MCF 10A (cell line): ENCODE measurements around the gene TSC22D3. TPM values are rescaled to one million over a fixed set of nuclear protein-coding genes. Genes with fewer than 3 reads are reported as not detected.

Experiments used
- BruUV-seq: library from RNA; stranded (reverse); fragments of 400-500 nt; replicated peaks from 2 replicates; lab custom pipeline; 2021; lab: Mats Ljungman, UMichigan
- CTCF ChIA-PET: fragments of 300-600 bp; sonication (Branson Sonifier 250); formaldehyde crosslinking; extraction: SDS; loops from one replicate; lab custom pipeline; 2021; ENCODE audit warnings: antibody characterized with exemption, inconsistent platforms; lab: Yijun Ruan, JAX
- POLR2A ChIA-PET: fragments of 300-600, 350-650 bp; sonication (Branson Sonifier 250); formaldehyde crosslinking; extraction: SDS; loops from one replicate; lab custom pipeline; 2020; ENCODE audit warnings: antibody characterized with exemption, inconsistent platforms; lab: Yijun Ruan, JAX
- DNase-seq: peaks from one replicate; pipeline ENCODE4 v3.0.0-alpha.2; 2018; ENCODE audit not compliant: unreplicated experiment
- H3K27ac Mint-ChIP-seq: one replicate; pipeline ENCODE4 v1.8.0; 2022; ENCODE audit warnings: mild to moderate bottlenecking, low read depth, mixed read lengths; ENCODE audit not compliant: unreplicated experiment
- H3K27me3 Mint-ChIP-seq: one replicate; pipeline ENCODE4 v1.8.0; 2022; ENCODE audit warnings: mixed read lengths; ENCODE audit not compliant: insufficient read depth, unreplicated experiment
- H3K36me3 Mint-ChIP-seq: one replicate; pipeline ENCODE4 v1.8.0; 2022; ENCODE audit warnings: mild to moderate bottlenecking, moderate library complexity, mixed read lengths; ENCODE audit not compliant: insufficient read depth, unreplicated experiment
- H3K4me1 Mint-ChIP-seq: one replicate; pipeline ENCODE4 v1.8.0; 2022; ENCODE audit warnings: mixed read lengths; ENCODE audit not compliant: insufficient read depth, unreplicated experiment
- H3K4me3 Mint-ChIP-seq: one replicate; pipeline ENCODE4 v1.8.0; 2022; ENCODE audit warnings: mild to moderate bottlenecking, moderate library complexity, mixed read lengths; ENCODE audit not compliant: unreplicated experiment
- H3K9me3 Mint-ChIP-seq: one replicate; pipeline ENCODE4 v1.8.0; 2022; ENCODE audit warnings: mixed read lengths; ENCODE audit not compliant: unreplicated experiment
- CTCF ChIP-seq: fragments of 200-600 bp; IDR thresholded peaks from one replicate; pipeline ENCODE4 v1.8.0; 2022; ENCODE audit warnings: antibody characterized with exemption, mild to moderate bottlenecking; ENCODE audit not compliant: unreplicated experiment
- intact Hi-C: fragments of 100-400 bp; cut with micrococcal nuclease; formaldehyde crosslinking; loops from 2 replicates; pipeline ENCODE4 v1.14.1; 2022
- total RNA-seq: library from RNA; stranded (reverse); gene quantifications from 2 replicates; pipeline ENCODE4 v1.2.3, GENCODE V29; 2022

The TSC22D3 gene
- total RNA-seq, 1 experiment from 2014 or later = 124 TPM

- intact Hi-C loops = no loop called here
- peak overlapping the region; percentile 46 for H3K27ac Mint-ChIP-seq
- peaks cover 16% of the 10 kb centered on the region for H3K4me1 Mint-ChIP-seq
- peaks cover 66% of the 10 kb centered on the region for H3K27me3 Mint-ChIP-seq
- H3K9me3 Mint-ChIP-seq = no peaks in the 10 kb centered on the region
- POLR2A ChIA-PET = interaction anchor here (0.7 to 7.1 kb wide), 6 partner anchors 9 to 45 kb away, joined by 3 to 143 read pairs (median 31); no protein-coding TSS in a partner anchor
- no peak for TF ChIP-seq CTCF
- no TSS peak for BruUV-seq
- no peak overlapping the region for H3K4me3 Mint-ChIP-seq
- DNase-seq = no peak
- H3K36me3 Mint-ChIP-seq = peaks cover 4% of the 10 kb centered on the region
- CTCF ChIA-PET = interaction anchor here (0.7 to 1.0 kb wide), 3 partner anchors 12 to 18 kb away, joined by 3 read pairs; no protein-coding TSS in a partner anchor
Measured at GRCh38 chrX:107699616-107700015, 76.0 kb downstream of the TSC22D3 start.

- TF ChIP-seq CTCF = no peak
- DNase-seq = peak; percentile 39
- BruUV-seq = no TSS peak
- Mint-ChIP-seq H3K36me3 (no peaks in the 10 kb centered on the region), H3K9me3 (no peaks in the 10 kb centered on the region), H3K27me3 (peaks cover 73% of the 10 kb centered on the region), H3K4me3 (no peak overlapping the region), H3K27ac (no peak overlapping the region), H3K4me1 (no peaks in the 10 kb centered on the region)
- intact Hi-C loops = no loop called here
- ChIA-PET POLR2A (interaction anchor here (0.8 to 2.7 kb wide), 3 partner anchors 10 to 26 kb away, joined by 3 to 14 read pairs (median 3); no protein-coding TSS in a partner anchor), CTCF (interaction anchor here (1.1 kb wide), 1 partner anchor 47 kb away, joined by 3 read pairs; no protein-coding TSS in a partner anchor)
Measured at GRCh38 chrX:107691024-107691448, 84.6 kb downstream of the TSC22D3 start.

- H3K4me3 Mint-ChIP-seq = no peak overlapping the region
- no peaks in the 10 kb centered on the region for H3K36me3 Mint-ChIP-seq
- CTCF ChIA-PET = interaction anchor here (0.6 to 2.2 kb wide), 4 partner anchors 12 to 27 kb away, joined by 3 to 5 read pairs (median 4); no protein-coding TSS in a partner anchor
- no peak for DNase-seq
- no peak overlapping the region for H3K27ac Mint-ChIP-seq
- intact Hi-C loops = no loop called here
- TF ChIP-seq CTCF = no peak
- peaks cover 21% of the 10 kb centered on the region for H3K4me1 Mint-ChIP-seq
- POLR2A ChIA-PET = interaction anchor here (1.6 to 6.3 kb wide), 4 partner anchors 11 to 26 kb away, joined by 6 to 114 read pairs (median 28); no protein-coding TSS in a partner anchor
- H3K27me3 Mint-ChIP-seq = peaks cover 59% of the 10 kb centered on the region
- BruUV-seq = no TSS peak
- no peaks in the 10 kb centered on the region for H3K9me3 Mint-ChIP-seq
Measured at GRCh38 chrX:107687445-107687844, 88.1 kb downstream of the TSC22D3 start.

GRCh38 chrX:107686792-107687191 lies 88.8 kb downstream of the TSC22D3 start:
- ChIA-PET CTCF (interaction anchor here (2.2 kb wide), 1 partner anchor 14 kb away, joined by 5 read pairs; no protein-coding TSS in a partner anchor), POLR2A (interaction anchor here (1.6 to 6.3 kb wide), 4 partner anchors 11 to 27 kb away, joined by 6 to 114 read pairs (median 28); no protein-coding TSS in a partner anchor)
- H3K4me3 Mint-ChIP-seq = no peak overlapping the region
- intact Hi-C loops = no loop called here
- no peaks in the 10 kb centered on the region for H3K9me3 Mint-ChIP-seq
- peaks cover 21% of the 10 kb centered on the region for H3K4me1 Mint-ChIP-seq
- no peak for TF ChIP-seq CTCF
- no peaks in the 10 kb centered on the region for H3K36me3 Mint-ChIP-seq
- BruUV-seq = no TSS peak
- no peak for DNase-seq
- peaks cover 62% of the 10 kb centered on the region for H3K27me3 Mint-ChIP-seq
- H3K27ac Mint-ChIP-seq = no peak overlapping the region
